GM10266 (cell line): ENCODE results near the gene USHBP1.
A peak's percentile ranks its signal among the peaks of the same experiment; 100 is the strongest.

Experiments
- DNase-seq: peaks from one replicate; pipeline ENCODE4 v3.0.0; 2012; ENCODE audit errors: extremely low spot score
- CTCF ChIP-seq: IDR thresholded peaks from 2 replicates; pipeline ENCODE4 v1.5.1; 2012; ENCODE audit warnings: mild to moderate bottlenecking, low read depth; ENCODE audit not compliant: control insufficient read depth, insufficient read depth; ENCODE audit errors: missing control alignments

Gene USHBP1

GRCh38 chr19:17240826-17241399 lies 23.6 kb downstream of the USHBP1 start:
- TF ChIP-seq CTCF: no peak

DNA sequence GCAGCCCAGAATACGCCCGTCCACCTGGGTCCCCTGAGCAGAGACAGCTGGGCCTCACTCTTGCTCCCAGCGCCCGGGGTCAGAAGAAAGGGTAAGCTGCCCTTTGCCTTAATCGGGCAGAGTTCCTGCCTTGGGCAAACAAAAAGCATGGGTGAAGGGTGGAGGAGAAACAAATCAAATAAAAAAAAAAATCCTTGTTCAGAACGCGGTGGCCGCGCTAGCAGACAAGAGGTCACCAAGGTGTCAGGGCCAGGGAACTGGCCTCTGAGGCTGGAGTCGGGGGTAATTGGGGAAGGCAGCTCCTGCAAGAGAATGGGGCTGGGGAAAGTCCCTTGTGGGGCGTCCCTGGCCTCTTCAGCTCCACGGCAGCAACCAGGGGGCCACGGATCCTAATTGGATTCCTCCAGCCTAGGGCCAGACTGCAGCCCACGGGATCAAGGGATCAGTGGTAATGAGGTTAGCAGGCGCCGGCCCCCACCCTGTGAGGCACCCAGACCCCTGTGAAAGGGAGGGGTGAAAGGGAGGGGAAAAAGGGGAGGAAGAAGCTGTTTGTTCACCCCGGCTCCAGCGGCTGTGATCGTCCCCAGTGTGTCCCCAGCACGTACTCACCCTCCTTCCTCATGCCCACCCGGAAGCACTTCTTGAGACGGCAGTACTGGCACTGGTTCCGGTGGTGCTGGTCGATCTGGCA lies 24.3 kb downstream of the USHBP1 start:
- DNase-seq: no peak
- no peak for TF ChIP-seq CTCF

More at GRCh38 chr19:17240826-17241399, 23.6 kb downstream of the USHBP1 start:
- no peak for DNase-seq

GRCh38 chr19:17237747-17238706 lies 26.5 kb downstream of the USHBP1 start:
- TF ChIP-seq CTCF: no peak
- no peak for DNase-seq

DNA sequence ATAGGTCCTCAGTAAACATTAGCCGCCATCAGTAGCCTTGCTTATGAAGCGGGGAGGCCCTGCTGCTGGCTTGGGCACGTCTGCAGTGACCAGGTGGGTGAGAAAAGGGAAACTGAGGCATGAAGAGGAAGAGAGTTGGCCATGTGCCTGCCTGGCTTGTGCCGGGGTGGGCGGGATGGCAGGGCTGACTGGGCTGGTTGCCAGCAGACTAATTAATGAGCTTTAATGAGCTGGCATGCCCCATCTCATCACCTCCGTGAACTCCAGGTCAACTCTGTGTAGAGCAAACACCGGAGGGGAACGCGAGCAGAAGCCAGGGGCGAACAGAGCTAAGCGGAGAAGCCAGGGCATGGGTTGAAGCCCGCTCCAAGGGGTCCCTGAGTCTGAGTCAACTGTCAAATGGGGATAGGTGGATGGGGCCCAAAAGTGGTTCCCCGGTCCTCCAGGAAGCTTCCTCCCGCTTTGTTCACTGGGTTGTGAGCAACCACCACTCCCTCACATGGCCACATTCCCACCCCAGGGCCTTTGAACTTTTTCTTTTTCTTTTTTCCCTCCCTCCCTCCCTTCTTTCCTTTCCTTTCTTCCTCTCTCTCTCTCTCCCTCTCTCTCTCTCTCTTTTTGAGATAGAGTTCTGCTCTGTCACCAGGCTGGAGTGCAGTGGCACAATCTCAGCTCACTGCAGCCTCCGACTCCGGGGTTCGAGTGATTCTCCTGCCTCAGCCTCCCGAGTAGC lies 27.6 kb downstream of the USHBP1 start:
- TF ChIP-seq CTCF: no peak
- DNase-seq: no peak

- TF ChIP-seq CTCF: no peak
- DNase-seq: no peak
Measured at GRCh38 chr19:17235971-17236777, 28.4 kb downstream of the USHBP1 start.

- DNase-seq: peak; percentile 85
- TF ChIP-seq CTCF: peak; percentile 83
Measured at GRCh38 chr19:17235300-17235970, 29.1 kb downstream of the USHBP1 start.
